Measurements from ENCODE around the gene SCN3B. TPM values are rescaled to one million over a fixed set of nuclear protein-coding genes. Genes with fewer than 3 reads are reported as not detected.
A peak's percentile ranks its signal among the peaks of the same experiment; 100 is the strongest.

Gene SCN3B
- total RNA-seq, 1 experiment from 2014 or later, result 0.77 TPM

- H3K4me3 Mint-ChIP-seq, result no peak overlapping the region
- peaks cover 0 to 8% (median 5%) of the 10 kb centered on the region in 3 experiments; a peak in 5 of 7 replicates for H3K36me3 Mint-ChIP-seq (ENCODE audit: insufficient read depth in 1 of 3, low read depth in 3 of 3)
- no CpG with 5 or more reads among the region's 3 CpGs for WGBS (ENCODE audit: extremely low coverage, insufficient read length, low lambda C conversion rate)
- no peak overlapping the region for H3K9ac ChIP-seq (ENCODE audit: extremely low read depth, insufficient read length, low read length)
- no peak overlapping the region for H2BK5ac ChIP-seq (ENCODE audit: insufficient read length, low read length)
- no peak overlapping the region for H3K23ac ChIP-seq (ENCODE audit: insufficient read length, low read depth, low read length)
- no peak overlapping the region for H3K4me2 ChIP-seq (ENCODE audit: insufficient read depth, insufficient read length, low read length)
- no peak overlapping the region for H4K91ac ChIP-seq (ENCODE audit: insufficient read length, low read depth, low read length)
- H2AFZ ChIP-seq (ENCODE audit: low read length), result no peak overlapping the region
- no peaks in the 10 kb centered on the region for H3K9me3 Mint-ChIP-seq
- H3K79me1 ChIP-seq (ENCODE audit: insufficient read depth, low read depth, low read length, poor library complexity, severe bottlenecking), result no peaks in the 10 kb centered on the region
- H4K8ac ChIP-seq (replicated peaks; ENCODE audit: insufficient read length, low read depth, low read length), result no peak overlapping the region
- H3K79me2 ChIP-seq (ENCODE audit: insufficient read depth, low read length), result no peaks in the 10 kb centered on the region
- no peaks in the 10 kb centered on the region for H3K23me2 ChIP-seq (ENCODE audit: insufficient read length, low read depth, low read length, poor library complexity, severe bottlenecking)
- no peak for DNase-seq
- peaks cover 0 to 5% of the 10 kb centered on the region in 2 experiments; a peak in 1 of 4 replicates for H3K4me1 Mint-ChIP-seq
- H2BK120ac ChIP-seq (ENCODE audit: low read depth, low read length, poor library complexity, severe bottlenecking), result no peak overlapping the region
- H2BK15ac ChIP-seq (ENCODE audit: low read depth, low read length), result no peak overlapping the region
- H3K27me3 ChIP-seq (ENCODE audit: insufficient read depth, low read length), result no peaks in the 10 kb centered on the region
- H3K27ac Mint-ChIP-seq, result peak overlapping the region in 1 of 3 experiments; percentile 85; a peak in 1 of 7 replicates
- no peak overlapping the region for H2AK5ac ChIP-seq (ENCODE audit: insufficient read length, low read length)
- no peaks in the 10 kb centered on the region for H3K4me1 ChIP-seq (ENCODE audit: insufficient read depth, low read length)
- peaks cover 3% of the 10 kb centered on the region for H4K20me1 ChIP-seq (ENCODE audit: control insufficient read depth, insufficient read depth, insufficient read length)
- TF ChIP-seq, protein P1, sequence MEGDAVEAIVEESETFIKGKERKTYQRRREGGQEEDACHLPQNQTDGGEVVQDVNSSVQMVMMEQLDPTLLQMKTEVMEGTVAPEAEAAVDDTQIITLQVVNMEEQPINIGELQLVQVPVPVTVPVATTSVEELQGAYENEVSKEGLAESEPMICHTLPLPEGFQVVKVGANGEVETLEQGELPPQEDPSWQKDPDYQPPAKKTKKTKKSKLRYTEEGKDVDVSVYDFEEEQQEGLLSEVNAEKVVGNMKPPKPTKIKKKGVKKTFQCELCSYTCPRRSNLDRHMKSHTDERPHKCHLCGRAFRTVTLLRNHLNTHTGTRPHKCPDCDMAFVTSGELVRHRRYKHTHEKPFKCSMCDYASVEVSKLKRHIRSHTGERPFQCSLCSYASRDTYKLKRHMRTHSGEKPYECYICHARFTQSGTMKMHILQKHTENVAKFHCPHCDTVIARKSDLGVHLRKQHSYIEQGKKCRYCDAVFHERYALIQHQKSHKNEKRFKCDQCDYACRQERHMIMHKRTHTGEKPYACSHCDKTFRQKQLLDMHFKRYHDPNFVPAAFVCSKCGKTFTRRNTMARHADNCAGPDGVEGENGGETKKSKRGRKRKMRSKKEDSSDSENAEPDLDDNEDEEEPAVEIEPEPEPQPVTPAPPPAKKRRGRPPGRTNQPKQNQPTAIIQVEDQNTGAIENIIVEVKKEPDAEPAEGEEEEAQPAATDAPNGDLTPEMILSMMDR (conservative IDR thresholded peaks at IDR 0.05), result no peak
- no peak overlapping the region for H4K5ac ChIP-seq (ENCODE audit: insufficient read length, low read depth, low read length)
- no peak overlapping the region for H3K4ac ChIP-seq (ENCODE audit: low read depth, low read length)
- no peaks in the 10 kb centered on the region for H3K9me3 ChIP-seq (ENCODE audit: control insufficient read depth, low read depth, low read length)
- no peak overlapping the region for H3K27ac ChIP-seq (ENCODE audit: insufficient read length, low read depth, low read length)
- H2BK12ac ChIP-seq (ENCODE audit: insufficient read length, low read depth, low read length), result no peak overlapping the region
- H3K56ac ChIP-seq (ENCODE audit: insufficient read length, low read depth, low read length), result no peak overlapping the region
- no peak overlapping the region for H3T11ph ChIP-seq (ENCODE audit: low read length)
- no peak overlapping the region for H3K14ac ChIP-seq (ENCODE audit: insufficient read depth, low read length)
- H2BK20ac ChIP-seq (ENCODE audit: low read depth, low read length, poor library complexity, severe bottlenecking), result no peak overlapping the region
- H3K27me3 Mint-ChIP-seq (ENCODE audit: low read depth), result peaks cover 1% of the 10 kb centered on the region
- no peak overlapping the region for H3K18ac ChIP-seq (ENCODE audit: insufficient read length, low read depth, low read length)
These were observed 24.3 kb downstream of the SCN3B start for GRCh38 chr11:123630126-123630608.

Data from H9 (cell line).